ENCODE measurements around the gene NFAT5. TPM values are rescaled to one million over a fixed set of nuclear protein-coding genes. Genes with fewer than 3 reads are reported as not detected.

Gene NFAT5
- total and polyA plus RNA-seq, 9 donors = 8.2 to 47.9 (median 37.0) TPM

- WGBS, 3 donors = 56 to 59% (median 56%) methylated on average over 1 of the region's 1 CpG
- no peak overlapping the region for H3K27ac ChIP-seq
- H3K4me1 ChIP-seq (ENCODE audit: insufficient read depth) = peaks cover 3% of the 10 kb centered on the region
- no peaks in the 10 kb centered on the region for H3K36me3 ChIP-seq
- TF ChIP-seq CTCF (IDR thresholded peaks at IDR 0.05) = no peak
- TF ChIP-seq EP300 (IDR thresholded peaks at IDR 0.05) = no peak
- TF ChIP-seq POLR2A (IDR thresholded peaks at IDR 0.05) = no peak
- H3K27me3 ChIP-seq = no peaks in the 10 kb centered on the region
- DNase-seq = no peak
- no peak overlapping the region for H3K4me3 ChIP-seq
- no peaks in the 10 kb centered on the region for H3K9me3 ChIP-seq
- intact Hi-C loops (cut with DNase I) = no loop called here
These were observed 103.8 kb downstream of the NFAT5 start for GRCh38 chr16:69669577-69669976.

- H3K9me3 ChIP-seq = no peaks in the 10 kb centered on the region
- intact Hi-C loops (cut with DNase I) = no loop called here
- H3K27me3 ChIP-seq = no peaks in the 10 kb centered on the region
- 70 to 75% (median 71%) methylated on average over 2 of the region's 2 CpGs for WGBS, 3 donors
- TF ChIP-seq POLR2A (IDR thresholded peaks at IDR 0.05) = no peak
- TF ChIP-seq EP300 (IDR thresholded peaks at IDR 0.05) = no peak
- no peak for TF ChIP-seq CTCF (IDR thresholded peaks at IDR 0.05)
- no peaks in the 10 kb centered on the region for H3K36me3 ChIP-seq
- H3K4me3 ChIP-seq = no peak overlapping the region
- no peak for DNase-seq
- peaks cover 3% of the 10 kb centered on the region for H3K4me1 ChIP-seq (ENCODE audit: insufficient read depth)
- H3K27ac ChIP-seq = no peak overlapping the region
These were observed 106.7 kb downstream of the NFAT5 start for GRCh38 chr16:69672315-69672997.

GRCh38 chr16:69672998-69673713 is 107.4 kb downstream of the NFAT5 start:
- Histone ChIP-seq H3K4me3 (no peak overlapping the region), H3K4me1 (ENCODE audit: insufficient read depth) (peaks cover 3% of the 10 kb centered on the region), H3K27me3 (no peaks in the 10 kb centered on the region), H3K27ac (no peak overlapping the region), H3K9me3 (no peaks in the 10 kb centered on the region), H3K36me3 (no peaks in the 10 kb centered on the region)
- 47 to 69% (median 66%) methylated on average over 3 of the region's 3 CpGs for WGBS, 3 donors
- no peak for DNase-seq
- intact Hi-C loops (cut with DNase I) = no loop called here
- TF ChIP-seq POLR2A (IDR thresholded peaks at IDR 0.05) (no peak), EP300 (IDR thresholded peaks at IDR 0.05) (no peak), CTCF (IDR thresholded peaks at IDR 0.05) (no peak)

- no peaks in the 10 kb centered on the region for H3K27me3 ChIP-seq
- intact Hi-C loops (cut with DNase I) = no loop called here
- H3K36me3 ChIP-seq = no peaks in the 10 kb centered on the region
- H3K9me3 ChIP-seq = no peaks in the 10 kb centered on the region
- TF ChIP-seq EP300 (IDR thresholded peaks at IDR 0.05) (no peak), POLR2A (IDR thresholded peaks at IDR 0.05) (no peak), CTCF (IDR thresholded peaks at IDR 0.05) (no peak)
- DNase-seq = no peak
- no peaks in the 10 kb centered on the region for H3K4me1 ChIP-seq (ENCODE audit: insufficient read depth)
- H3K4me3 ChIP-seq = no peak overlapping the region
- H3K27ac ChIP-seq = no peak overlapping the region
These were observed 114.6 kb downstream of the NFAT5 start for GRCh38 chr16:69680358-69680757.

Data from ovary (tissue), 9 donors.